SK-N-MC (cell line): ENCODE data around the gene RIN3.

Experiments used
- EZH2 ChIP-seq: fragments of 200-600 bp; sonication (generic); IDR thresholded peaks from one replicate; pipeline ENCODE4 v1.6.1; 2017; ENCODE audit warnings: antibody characterized with exemption
- POLR2AphosphoS5 ChIP-seq: IDR thresholded peaks from 2 replicates; pipeline ENCODE4 v1.6.1; 2012; ENCODE audit warnings: mild to moderate bottlenecking, low read depth, low read length, borderline replicate concordance

GRCh38 chr14:92718664-92719063 lies 205.1 kb downstream of the RIN3 start:
- TF ChIP-seq POLR2AphosphoS5 (no peak), EZH2 (no peak)
